CD4-positive, alpha-beta T cell treated with Interleukin-15 for 4 hours (primary cell): ENCODE data around the gene SANBR.
A peak's percentile ranks its signal among the peaks of the same experiment; 100 is the strongest.
"Not testable (repeated sequence)": the region's sequence is repeated elsewhere in the genome, so short reads cannot be mapped to it uniquely, and the experiment has no call there.

Experiments
- DNase-seq: peaks from one replicate; pipeline ENCODE4 v3.0.0-alpha.2; 2020; ENCODE audit warnings: low spot score

Gene SANBR

DNA sequence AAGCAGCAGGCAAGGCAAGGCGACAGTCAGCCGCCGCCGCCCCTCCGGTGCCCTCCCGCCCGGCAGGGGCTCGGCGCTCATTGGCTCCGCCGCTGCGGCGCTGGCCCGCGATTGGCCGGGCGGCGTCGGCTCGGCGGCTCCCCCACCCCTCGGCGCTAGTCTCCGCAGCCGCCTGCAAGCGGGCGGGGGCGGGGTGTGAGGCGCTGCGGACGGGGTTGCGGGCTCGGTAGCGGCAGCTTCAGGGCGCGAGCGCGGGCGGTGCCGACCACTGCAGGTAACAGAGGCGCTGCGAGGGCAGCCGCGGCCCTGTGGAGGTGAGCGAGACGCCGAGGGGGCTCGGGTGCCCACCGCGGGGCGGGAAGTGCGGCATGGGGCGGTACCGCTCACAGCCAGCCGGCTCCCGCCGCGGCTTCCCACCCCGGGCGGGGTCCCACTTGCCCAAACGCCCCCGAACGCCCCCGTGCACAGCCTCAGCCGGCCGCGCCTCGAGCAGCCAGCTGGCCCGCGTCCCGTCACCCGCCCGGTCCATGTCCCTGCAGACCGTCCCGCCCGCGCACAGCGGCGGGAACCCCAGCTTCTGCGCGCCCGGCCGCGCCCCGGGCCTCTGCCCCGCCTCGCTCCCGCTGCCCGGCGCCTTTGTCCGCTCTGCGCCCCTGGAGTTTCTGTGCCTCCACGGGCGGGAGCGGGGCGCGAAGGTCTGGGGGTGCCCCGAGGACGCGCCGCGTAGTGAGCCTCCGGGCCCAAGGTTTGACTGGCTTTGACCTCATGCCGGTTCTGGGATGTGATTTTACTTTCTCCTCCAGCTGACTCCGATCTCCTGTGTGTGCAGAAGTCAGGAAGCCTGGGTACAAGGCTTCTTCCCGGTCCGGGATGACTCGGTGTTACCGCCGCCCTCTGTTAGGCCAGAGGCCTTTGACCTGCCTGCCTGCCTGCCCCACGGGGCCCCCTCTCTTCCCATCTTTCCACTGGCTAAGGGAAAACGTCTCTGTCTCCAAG is at the start of gene SANBR:
TSS of gene SANBR (plus strand) at position 158 of the 996 bp plus-strand sequence. CDS start 4,480 bp downstream, outside the sequence.
- DNase-seq = peak; percentile 80

DNA sequence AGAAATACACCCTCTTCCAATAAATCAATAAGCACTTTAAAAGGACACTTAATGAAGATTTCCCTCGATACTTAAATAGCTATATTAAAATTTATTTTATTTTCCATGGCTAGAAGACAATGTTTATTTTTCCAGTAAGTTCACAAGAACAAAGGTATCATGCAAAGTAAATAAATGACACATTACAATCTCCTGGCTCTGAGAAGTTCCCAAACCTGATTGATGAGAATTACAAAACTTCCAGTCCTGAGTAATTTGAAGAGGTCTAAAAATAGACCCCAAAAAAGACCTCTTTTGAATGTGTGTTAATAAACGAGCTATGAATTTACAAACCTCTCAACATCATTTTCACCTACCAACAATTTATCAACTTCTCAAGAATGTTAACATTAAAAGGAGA is 49.7 kb upstream of the SANBR start:
- no peak for DNase-seq

DNA sequence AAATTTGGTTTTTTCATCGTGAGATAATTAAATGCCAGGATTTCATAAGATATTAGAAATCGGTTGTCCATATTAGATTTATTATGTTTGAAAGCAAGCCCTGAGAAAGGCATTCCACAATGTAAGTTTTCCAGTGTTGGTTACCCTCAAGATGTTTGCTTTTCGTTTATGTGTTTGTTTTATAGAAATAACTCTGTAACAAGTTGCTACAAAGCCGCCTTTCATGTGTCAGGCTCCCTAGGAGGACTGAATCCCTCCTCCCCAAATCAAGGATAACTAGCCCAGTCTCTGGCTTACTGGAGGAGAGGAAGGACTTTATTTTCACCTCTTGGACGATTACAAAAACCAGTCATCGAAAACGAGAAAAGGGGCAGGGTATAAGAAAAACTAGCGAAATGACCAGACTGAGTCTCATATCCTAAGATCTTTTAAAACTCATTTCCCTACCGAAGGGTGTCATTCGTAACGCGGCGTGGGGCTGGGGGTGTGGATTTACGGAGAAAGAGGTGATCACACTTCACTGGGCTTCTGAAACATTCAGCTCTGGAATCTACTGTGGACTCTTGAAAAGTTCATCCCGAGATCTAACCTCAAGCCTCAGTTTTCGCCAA is 49.2 kb upstream of the SANBR start:
- peak; percentile 0 for DNase-seq

DNA sequence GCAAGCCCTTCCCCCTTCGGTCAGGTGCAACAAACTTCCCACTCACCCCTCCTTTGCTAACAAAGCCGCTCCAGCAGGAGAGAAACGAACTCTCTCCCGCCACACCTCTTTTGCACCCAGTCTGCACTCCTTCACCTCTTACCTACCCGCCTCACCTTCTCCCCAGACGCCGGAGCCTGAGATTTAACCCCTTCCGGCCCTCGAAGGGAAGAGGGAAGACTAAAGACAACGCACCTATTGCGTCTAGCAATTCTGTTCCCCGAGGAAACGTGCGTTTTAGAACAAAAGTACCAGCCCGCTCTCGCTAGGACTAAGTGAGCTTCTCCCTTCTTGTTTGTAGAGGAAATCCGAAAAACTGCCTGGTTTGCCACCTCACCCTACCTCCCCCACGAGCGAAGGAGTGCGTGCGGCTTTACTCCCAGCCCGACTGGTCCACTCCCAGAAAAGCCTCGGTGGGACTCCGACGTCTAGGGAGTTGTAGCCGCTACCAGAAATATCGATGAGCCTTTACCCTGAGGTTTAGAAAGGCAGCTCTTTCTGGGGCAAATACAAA is 48.6 kb upstream of the SANBR start:
- peak; percentile 74 for DNase-seq

DNA sequence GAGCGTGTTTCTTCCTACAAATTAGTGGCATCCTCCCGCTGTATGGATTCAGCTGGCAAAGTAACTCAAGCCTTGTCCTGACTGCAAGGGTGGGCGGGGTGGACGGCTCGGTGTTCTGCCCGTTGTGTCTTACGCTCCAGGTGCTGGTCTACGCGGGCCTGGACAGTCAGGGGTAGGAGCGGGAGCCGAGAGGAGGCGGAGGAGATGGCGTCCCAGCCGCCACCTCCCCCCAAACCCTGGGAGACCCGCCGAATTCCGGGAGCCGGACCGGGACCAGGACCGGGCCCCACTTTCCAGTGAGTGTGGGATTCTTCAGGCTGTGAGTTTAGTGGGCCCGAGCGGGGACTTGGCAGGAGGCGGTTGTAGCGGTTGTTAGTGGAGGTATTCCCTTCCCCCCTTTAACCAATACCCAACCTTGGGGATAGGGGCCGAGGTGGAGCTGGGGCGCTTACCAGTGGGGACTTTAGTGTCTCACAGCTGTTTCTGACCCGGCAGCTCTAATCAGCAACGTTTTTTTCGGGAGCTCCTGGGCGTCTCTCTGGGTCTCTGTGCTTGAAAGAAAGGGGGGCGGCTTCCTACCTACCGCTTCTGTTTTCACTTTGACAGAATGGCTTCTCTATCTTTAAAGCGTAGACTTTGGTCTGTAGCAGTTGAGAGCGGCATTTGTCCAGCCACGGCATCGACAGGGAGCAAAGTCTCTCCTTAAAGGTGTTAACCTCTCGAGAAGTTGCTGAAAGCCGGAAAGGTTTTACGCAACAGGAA is 47.9 kb upstream of the SANBR start, which contains the start of the genes PEX13 and PUS10:
TSS of gene PEX13 (plus strand) at position 165 of the 762 bp plus-strand sequence. CDS start at position 205, 40 bp downstream.
TSS of gene PUS10 (minus strand) at position 700 of the 762 bp plus-strand sequence. CDS start 6,365 bp downstream, outside the sequence.
- peak; percentile 55 for DNase-seq

DNA sequence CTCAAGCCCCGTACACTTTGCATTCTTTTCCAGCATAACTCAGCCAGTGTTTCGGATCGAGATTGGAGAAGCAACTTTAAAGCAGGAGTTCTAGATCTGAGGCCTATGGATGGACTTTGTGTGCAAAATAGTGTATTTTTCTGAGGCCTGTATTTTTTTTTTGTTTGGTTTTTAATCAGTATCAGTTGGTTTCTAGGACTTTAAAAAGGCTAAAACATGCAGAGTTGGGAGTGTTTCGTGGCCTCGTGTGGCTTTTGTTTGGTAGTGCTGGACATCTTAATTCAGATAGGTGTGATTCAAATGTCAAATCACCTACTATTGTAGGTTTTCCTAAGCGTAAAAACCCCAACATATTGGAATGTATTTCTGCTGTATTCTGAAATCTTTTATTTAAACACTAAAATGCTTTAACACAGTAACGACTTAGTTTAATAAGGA is 47.3 kb upstream of the SANBR start:
- no peak for DNase-seq

DNA sequence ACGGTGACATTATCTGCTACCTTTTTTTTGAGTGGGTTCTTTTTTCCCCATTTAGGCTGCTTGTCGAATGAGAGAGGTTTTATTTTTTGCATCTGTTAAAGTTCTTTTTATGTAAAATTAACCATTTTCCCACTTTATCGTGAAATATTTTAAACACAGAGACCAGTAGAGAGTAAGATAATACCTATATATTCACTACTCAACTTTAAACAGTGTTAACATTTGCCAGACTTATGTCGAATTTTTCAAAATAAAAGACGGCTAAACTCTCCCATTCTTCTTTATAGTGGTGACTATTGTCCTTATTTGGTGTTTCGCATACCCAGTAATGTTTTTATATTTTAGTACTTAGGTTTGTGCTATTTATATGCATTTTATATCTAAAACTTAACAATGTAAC is 46.9 kb upstream of the SANBR start:
- no peak for DNase-seq

DNA sequence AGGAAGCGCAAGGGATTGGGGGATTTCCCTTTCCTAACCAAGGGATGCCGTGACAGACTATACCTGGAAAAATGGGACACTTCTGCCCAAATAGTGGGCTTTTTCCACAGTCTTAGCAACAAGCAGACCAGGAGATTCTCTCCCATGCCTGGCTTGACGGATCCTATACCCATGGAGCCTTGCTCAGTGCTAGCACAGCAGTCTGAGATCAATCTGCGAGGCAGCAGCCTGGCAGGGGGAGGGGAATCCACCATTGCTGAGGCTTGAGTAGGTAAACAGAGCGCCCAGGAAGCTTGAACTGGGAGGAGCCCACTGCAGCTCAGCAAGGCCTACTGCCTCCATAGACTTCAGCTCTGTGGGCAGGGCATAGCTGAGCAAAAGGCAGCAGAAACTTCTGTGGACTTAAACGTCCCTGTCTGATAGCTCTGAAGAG is 44.4 kb upstream of the SANBR start:
- no peak for DNase-seq

DNA sequence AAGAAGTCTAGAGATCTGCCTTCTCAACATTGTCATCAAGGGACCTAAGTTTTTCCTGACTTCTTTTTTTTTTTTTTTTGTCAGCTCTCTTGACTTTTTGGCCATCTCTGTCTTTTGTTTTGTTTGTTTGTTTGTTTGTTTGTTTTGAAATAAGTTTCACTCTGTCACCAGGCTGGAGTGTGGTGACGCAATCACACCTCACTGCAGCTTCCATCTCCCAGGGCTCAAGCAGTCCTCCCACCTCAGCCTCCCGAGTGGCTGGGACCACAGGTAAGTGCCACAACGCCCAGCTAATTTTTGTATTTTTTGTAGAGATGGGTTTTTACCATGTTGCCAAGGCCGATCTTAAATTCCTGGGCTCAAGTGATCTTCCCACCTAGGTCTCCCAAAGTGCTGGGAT is 42.0 kb upstream of the SANBR start:
- DNase-seq = no peak

DNA sequence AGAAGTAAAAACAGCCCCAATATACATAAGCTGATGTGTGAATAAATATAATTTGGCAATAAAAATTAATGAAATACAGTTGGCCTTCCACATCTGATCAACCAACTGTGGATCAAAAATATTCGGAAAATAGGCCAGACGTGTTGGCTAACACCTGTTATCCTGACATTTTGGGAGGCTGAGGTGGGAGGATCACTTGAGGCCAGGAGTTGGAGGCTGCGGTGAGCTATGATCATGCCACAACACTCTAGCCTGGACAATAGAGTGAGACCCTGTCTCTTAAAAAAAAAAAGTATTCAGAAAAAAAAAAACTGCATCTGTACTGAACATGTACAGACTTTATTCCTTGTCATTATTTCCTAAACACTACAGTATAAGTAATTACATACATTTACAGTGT is 36.1 kb upstream of the SANBR start:
- DNase-seq = no peak

DNA sequence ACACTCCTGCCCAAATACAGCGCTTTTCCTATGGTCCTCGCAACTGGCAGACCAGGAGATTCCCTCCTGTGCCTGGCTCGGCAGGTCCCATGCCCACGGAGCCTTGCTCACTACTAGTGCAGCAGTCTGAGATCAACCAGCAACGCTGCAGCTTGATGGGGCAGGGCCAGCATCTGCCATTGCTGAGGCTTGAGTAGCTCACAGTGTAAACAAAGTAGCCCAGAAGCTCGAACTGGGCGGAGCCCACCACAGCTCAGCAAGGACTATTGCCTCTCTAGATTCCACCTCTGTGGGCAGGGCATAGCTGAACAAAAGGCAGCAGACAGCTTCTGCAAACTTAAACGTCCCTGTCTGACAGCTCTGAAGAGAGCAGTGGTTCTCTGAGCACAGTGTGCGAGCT is 31.1 kb upstream of the SANBR start:
- not testable (repeated sequence) for DNase-seq

DNA sequence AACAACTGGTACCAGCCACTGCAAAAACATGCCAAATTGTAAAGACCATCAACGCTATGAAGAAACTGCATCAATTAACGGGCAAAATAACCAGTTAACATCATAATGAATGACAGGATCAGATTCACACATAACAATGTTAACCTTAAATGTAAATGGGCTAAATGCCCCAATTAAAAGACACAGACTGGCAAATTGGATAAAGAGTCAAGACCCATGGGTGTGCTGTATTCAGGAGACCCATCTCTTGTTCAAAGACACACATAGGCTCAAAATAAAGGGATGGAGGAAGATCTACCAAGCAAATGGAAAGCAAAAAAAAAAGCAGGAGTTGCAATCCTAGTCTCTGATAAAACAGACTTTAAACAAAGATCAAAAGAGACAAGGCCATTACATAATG is 29.0 kb upstream of the SANBR start:
- not testable (repeated sequence) for DNase-seq

DNA sequence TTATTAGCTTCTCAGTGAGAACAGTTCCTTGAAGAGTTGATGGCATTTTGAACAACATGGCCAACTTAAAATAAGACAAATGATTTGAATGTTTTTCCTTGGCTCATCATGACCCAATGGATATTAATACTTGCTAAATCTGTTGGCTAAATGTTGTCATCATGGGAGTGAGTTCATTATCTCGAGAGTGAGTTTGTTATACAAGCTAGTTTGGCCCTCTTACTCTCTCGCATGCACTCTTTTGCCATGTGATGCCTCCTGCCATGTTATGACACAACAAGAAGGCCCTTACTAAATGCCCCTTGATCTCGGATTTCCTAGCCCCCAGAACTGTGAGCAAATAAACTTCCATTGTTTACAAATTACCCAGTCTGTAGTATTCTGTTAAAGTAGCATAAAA is 22.9 kb upstream of the SANBR start:
- DNase-seq = no peak

DNA sequence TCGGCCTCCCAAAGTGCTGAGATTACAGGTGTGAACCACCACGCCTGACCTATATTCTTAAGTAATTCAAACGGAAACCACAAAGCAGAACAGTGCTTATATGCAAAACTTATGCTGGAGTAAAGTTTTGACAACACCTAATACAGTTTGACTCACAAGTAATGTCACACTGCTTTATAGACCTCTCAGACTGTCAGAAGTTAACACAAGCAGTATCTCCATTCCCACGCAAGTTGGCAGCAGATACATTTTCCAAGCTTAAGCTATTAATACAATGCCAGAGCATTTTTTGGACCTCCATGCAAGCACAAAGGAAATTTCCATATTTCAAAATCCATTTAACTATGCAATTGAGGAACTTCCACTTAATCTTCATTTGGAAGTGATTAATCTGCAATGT is 21.0 kb upstream of the SANBR start:
- DNase-seq = no peak

DNA sequence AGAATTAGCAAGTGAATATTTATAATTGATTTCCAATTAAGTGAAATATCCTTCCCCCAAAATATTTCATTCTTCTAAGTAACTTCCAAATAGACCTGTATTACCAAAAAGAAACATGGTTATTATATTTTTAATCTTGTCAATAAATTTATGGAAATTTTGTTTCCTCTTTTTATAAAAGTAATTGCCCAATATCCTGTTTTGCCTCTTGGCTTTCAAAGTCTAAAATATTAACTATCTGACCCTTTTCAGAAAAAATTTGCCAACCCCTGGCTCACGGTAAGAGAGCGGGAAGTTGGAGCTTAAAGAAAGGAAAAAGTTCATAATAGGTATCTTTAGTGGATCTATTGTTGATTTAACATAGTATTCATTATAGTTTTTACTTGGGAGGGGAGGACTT is 20.4 kb upstream of the SANBR start:
- no peak for DNase-seq

DNA sequence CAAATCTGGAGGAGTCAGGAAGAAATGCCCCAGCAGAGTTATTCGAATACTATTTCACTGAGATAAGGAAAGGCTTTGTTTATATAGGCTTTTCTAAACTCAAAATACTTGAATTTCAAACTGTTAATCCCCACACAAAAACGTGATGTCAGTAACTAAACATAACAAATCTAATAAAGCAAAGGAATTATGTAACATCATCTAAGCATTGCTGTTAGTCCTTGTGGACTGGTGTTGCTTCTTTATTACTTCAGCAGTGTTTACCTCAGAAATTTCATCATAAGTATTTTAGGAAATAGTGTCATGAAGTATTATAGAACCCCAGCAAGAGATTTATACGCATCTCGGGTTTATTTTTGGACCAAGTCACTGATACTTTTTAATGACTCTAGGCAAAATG is 19.7 kb upstream of the SANBR start:
- DNase-seq = no peak

DNA sequence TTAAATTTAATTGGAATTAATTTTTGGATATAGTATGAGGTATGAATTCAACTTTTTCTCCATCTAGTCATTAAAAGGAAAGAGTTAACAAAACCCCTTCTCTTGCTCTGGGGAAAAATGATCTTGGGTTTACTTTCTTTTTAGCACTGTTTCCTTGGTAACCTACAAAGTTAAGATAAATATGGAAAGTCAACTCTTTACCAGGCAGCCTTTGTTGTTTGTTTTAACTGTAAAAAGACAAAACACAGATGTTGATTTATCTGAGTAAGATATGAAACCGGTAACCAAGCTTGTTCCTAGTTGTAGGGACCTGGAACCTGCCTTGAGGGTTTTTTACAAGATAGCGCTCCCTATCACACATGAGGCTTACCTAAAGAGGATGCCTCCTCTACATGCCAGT is 10.1 kb upstream of the SANBR start:
- DNase-seq = no peak

DNA sequence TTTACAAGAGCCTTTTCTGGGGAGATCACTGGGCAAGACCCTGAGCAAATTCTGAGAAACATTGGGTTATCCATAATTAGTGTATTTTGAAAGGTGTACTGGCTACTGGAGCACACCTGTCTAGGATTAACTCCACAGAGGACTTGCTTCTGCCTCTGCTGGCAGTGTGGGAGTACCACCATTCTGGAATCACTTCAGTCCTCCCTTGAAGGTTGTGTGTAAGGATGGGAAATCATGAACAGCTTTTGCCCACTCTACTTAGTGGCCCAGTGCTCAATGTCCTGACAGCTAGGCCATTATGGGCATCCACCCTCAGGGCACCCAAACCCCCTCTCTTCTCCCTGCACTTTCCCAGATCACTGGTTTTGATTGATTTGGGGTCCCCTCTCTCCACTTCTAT is 8.1 kb upstream of the SANBR start:
- DNase-seq = no peak

DNA sequence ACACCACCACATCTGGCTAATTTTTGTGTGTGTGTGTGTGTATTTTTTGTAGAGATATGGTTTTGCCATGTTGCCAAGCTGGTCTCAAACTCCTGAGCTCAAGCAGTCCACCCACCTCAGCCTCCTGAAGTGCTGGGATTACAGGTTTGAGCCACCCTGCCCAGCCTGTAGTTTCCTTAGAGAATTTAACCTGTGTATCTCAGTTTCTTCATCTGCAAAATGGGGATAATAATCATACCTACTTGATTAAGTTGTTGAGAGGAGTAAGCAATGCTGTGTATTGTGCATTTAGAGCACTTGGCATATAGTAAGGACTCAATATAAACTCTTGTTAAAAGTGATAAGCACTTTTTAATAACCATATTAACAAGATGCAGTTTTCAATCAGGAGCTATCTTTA is 6.3 kb upstream of the SANBR start:
- no peak for DNase-seq

DNA sequence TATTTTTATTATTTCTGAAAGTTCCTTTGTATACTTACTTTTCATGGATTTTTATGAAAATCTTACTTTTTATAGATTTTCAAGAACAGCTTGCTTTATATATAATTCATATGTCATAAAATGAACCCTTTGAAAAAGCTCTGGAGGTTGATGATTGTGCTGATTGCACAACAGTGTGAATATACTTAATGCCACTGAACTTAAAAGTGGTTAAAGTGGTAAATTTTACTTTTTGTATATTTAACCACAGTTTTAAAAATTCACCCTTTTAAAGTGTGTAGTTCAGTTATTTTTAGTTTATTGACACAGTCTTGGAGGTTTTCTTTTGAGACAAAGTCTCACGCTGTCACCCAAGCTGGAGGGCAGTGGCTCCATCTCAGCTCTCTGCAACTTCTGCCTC is 8.4 kb downstream of the SANBR start:
- no peak for DNase-seq

DNA sequence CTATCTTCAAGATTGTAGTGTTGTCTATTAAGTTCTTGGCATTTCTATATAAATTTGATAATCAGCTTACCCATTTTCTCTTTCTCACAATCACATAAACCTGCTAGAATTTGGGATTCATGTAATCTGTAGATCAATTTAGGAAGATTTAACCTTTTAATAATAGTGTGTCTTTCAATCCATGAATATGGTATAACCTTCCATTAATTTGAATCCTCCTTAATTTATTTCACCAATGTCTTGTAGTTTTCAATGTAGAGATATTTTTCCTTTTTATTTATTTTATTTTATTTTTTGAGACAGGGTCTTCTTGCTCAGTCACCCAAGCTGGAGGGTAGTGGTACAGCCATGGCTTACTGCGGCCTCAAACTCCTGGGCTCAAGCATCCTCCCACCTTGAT is 20.2 kb downstream of the SANBR start:
- DNase-seq = no peak

DNA sequence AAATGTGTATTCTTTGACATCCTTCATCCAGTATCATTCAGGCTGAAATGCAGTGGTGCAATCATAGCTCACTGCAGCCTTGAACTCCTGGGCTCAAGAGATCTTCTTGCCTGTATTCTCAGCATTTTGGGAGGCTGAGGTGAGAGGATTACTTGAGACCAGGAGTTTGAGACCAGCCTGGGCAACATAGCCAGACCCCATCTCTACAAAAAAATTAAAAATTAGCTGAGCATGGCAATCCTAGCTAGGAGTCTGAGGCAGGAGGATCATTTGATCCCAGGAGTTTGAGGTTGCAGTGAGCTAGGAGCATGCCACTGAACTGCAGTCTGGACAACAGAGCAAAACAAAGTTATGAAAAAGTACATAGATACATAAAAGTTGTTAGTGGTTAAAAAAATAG is 24.1 kb downstream of the SANBR start:
- no peak for DNase-seq
